ENCODE results near the gene FAM131C.
"Not testable (repeated sequence)": the region's sequence is repeated elsewhere in the genome, so short reads cannot be mapped to it uniquely, and the experiment has no call there.

FAM131C gene

DNA sequence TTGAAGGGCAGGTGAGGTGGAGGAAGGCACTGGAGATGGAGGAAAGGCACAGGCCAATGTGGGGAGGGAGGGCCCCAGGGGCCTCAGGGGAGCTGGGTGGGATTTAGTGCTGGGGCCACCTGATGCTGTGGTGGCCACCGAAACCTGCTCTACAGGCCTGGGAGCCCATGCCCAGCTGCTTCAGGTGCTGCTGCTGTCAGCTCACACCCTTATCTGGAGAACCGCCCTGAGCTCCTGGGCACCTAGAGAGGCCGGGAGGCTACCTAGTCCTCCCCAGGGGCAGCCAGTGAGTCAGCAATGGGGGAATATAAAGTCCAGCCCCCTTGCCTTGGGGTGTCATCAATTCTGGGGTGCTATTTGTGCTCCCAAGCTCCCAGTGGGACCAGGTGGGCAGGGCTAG, 12.2 kb downstream of the FAM131C start:
- H3K4me3 ChIP-seq, result no peak overlapping the region
- no peak for DNase-seq
- H3K36me3 ChIP-seq, result no peaks in the 10 kb centered on the region
- TF ChIP-seq, protein P1, sequence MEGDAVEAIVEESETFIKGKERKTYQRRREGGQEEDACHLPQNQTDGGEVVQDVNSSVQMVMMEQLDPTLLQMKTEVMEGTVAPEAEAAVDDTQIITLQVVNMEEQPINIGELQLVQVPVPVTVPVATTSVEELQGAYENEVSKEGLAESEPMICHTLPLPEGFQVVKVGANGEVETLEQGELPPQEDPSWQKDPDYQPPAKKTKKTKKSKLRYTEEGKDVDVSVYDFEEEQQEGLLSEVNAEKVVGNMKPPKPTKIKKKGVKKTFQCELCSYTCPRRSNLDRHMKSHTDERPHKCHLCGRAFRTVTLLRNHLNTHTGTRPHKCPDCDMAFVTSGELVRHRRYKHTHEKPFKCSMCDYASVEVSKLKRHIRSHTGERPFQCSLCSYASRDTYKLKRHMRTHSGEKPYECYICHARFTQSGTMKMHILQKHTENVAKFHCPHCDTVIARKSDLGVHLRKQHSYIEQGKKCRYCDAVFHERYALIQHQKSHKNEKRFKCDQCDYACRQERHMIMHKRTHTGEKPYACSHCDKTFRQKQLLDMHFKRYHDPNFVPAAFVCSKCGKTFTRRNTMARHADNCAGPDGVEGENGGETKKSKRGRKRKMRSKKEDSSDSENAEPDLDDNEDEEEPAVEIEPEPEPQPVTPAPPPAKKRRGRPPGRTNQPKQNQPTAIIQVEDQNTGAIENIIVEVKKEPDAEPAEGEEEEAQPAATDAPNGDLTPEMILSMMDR (IDR thresholded peaks at IDR 0.05), result no peak
- H3K9me3 ChIP-seq, result no peaks in the 10 kb centered on the region
- H3K4me1 ChIP-seq, result peaks cover 0 to 12% (median 3%) of the 10 kb centered on the region in 4 donors
- intact Hi-C loops (cut with DNase I; ENCODE audit: low total_unique reads), result no loop called here
- no peak overlapping the region for H3K27ac ChIP-seq
- H3K27me3 ChIP-seq, result peaks cover 0 to 4% of the 10 kb centered on the region in 2 donors

DNA sequence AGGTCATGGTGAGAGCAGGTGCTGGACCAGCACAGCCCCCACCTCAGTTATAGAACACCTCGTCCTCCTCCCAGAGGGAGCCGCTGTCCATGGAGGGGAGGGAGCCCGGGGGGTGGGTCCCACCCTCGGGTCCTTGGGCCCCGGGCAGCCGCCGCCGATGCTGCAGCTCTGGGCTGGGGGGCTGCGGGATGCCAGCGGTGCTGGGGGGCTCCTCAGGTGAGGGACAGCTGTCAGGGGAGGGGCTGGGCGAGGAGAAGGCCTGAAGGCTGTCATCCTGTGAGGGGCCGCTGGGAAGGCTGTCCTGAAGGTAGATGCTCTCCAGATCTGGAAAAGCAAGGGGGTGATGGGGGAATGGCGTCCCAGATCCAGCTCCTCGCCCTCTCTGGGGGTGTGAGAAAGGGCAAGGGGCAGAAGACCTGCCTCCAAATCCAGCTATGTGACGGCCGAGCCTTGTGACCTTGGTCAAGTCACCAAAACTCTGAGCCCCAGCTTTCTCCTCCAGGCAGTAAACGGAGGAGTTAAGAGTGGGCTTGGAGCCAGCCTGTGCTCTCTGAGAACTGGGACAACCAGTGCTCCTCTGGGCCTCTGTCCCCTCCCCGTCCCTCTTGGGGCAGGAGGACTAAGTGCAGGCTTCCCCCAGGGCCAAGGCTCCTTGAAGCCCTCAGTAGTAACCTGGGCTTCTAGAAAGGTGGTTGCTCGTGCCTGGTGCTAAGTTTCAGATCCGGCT, 14.9 kb downstream of the FAM131C start:
- intact Hi-C loops (cut with DNase I; ENCODE audit: low total_unique reads); H3K36me3 ChIP-seq; H3K27ac ChIP-seq; DNase-seq; H3K4me1 ChIP-seq; H3K9me3 ChIP-seq; H3K27me3 ChIP-seq; H3K4me3 ChIP-seq: not testable (repeated sequence)

DNA sequence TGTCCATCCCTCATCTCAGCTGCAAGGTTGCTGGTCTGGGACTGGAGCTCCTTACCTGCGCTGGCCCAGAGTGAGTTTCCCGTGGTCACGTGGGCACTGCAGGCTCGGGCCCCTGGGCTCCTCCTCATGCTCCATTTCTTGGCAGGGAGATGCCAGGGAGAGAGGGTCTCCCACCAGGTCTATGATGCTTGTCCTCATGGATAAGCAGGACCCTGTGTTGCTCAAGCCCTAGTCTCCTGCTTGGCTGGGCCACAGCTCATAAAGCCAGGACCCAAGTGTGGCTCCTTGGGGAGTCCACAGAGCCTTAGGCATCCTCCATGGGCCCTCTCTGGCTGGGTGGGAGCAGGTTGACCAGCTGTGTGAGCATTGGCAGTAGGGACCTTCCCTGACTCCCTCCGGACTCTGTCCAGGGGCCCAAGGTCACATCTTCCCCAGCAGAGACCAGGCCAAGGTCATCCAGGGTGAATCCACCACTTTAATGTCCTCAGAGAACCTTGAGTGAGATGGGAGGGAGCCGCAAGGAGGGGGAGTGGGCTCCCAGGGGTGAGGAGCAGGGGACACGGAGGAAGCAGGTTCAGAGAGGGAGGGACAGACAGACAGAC, 16.0 kb downstream of the FAM131C start:
- DNase-seq, H3K4me1 ChIP-seq: not testable (repeated sequence)
- intact Hi-C loops (cut with DNase I; ENCODE audit: low total_unique reads), result loop anchor here (1.0 to 2.0 kb wide), 2 partner anchors 24 to 49 kb away; no protein-coding TSS in a partner anchor

DNA sequence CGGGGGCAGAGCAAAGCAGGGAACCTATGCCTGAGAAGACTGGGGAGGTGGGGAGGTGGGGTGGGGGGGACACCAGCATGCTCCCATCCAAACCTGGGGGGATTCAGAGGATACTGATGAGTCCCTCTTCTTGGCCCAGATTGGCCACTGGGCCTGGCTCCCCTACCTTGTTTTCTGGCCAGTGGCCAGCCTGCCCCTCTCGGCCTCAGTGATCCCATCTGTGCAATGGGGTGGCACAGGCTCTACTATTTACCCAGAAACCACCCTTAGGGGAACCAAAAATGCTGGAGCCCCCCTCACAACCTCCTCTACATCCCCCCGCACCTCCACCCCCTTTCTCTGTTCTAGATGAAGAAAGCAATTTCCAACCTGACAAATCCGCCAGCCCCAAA, 16.9 kb downstream of the FAM131C start:
- H3K9me3 ChIP-seq, H3K4me1 ChIP-seq, DNase-seq, H3K36me3 ChIP-seq, H3K27me3 ChIP-seq, H3K4me3 ChIP-seq, H3K27ac ChIP-seq: not testable (repeated sequence)
- intact Hi-C loops (cut with DNase I; ENCODE audit: low total_unique reads), result loop anchor here (2.0 kb wide), 1 partner anchor 48 kb away; no protein-coding TSS in a partner anchor

More for the DNA sequence above, 16.0 kb downstream of the FAM131C start:
- not testable (repeated sequence) for H3K4me3 ChIP-seq, H3K9me3 ChIP-seq, H3K27ac ChIP-seq, H3K36me3 ChIP-seq, H3K27me3 ChIP-seq

DNA sequence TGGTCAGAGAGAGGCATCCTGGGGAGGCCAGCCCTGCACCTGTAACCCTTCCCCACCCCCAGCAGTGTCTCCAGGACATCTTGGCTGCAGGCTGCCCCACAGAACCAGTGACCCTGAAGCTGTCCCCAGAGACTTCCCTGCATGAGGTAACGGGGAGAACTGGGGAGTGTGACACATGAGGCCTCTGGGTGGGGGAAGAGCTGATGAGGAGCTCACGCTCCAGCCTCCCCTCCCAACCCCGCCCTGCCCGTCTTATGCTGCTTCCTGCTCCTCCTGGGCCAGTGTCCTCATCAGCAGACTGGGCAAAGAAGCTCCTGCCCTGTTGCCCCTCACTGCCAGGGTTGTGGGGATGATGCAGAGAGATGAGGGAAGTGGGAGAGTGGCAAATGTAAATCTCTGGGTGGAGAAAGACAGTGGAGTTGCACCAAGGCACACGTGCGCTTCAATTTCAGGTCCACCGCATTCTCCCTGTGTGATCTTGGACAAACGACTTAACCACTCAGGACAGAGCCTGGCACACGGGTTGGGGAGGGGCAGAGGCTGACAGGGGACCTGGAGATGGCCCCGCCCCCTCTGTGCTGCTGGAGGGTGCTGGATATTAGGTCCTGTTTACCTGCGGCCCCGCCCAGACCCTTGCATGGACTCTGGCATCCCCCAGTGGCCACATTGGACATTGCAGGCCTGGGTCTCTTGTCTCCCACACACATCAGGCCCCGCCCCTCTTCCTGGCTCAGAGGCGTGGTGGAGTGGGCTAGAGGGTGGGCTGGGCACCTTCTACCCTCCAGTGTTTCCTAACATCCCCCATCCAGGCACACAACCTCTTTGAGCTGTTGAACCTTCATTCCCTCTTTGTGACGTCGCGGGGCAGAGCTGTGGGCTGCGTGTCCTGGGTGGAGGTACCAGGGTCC, 17.6 kb downstream of the FAM131C start:
- Histone ChIP-seq H3K4me1 (peaks cover 0 to 10% (median 5%) of the 10 kb centered on the region in 4 donors), H3K36me3 (no peaks in the 10 kb centered on the region), H3K9me3 (no peaks in the 10 kb centered on the region), H3K27me3 (peaks cover 0 to 4% of the 10 kb centered on the region in 2 donors), H3K27ac (no peak overlapping the region), H3K4me3 (no peak overlapping the region)
- peak; percentile 83 to 87 for DNase-seq
- intact Hi-C loops (cut with DNase I; ENCODE audit: low total_unique reads), result loop anchor here (2.0 kb wide), 1 partner anchor 47 kb away; no protein-coding TSS in a partner anchor
- TF ChIP-seq, protein P1 (IDR thresholded peaks at IDR 0.05), result peak; percentile 80 to 84

DNA sequence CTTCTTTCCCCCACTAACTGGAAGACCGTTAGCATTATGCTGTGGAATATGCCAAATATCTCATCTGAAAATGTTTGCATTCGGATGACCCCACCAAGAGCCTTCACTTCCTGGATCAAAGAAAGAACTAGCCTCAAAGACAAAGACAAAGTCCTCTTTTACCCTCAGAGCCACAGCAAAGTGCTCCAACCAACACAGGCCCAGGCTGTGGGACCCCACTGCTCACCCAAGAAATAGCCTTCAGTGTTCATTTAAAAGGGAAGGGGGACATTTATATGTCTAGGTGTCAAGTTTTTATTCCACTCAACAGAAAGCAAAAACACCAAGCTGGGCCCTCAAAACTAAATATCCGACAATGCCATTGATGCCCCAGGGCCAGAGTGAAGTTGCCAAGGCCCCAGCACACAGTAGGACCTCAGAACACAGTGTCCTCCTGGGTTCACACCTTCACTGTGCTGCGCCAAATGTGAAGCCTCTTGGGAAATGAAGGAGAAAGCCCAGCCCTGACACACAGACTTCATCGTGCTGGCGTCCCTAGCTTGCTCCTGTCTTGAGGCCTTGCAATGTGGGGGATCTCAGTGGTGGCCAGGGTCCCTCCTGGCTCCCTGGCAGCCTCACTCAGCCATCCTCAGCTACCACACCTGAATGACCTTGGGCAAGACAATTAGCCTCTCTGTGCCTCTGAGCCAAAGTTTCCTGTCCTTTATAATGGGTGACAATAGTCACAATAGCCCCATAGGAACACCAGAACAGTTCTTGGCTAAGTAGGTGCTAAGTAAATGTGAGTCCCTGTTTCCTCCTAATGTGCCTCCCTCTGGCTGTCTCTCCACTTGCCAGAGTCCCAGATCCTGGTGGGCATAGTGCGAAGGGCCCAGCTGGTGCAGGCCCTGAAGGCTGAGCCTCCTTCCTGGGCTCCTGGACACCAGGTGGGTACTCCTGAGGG, 18.6 kb downstream of the FAM131C start:
- no peak overlapping the region for H3K4me3 ChIP-seq
- H3K27ac ChIP-seq, result no peak overlapping the region
- intact Hi-C loops (cut with DNase I; ENCODE audit: low total_unique reads), result no loop called here

More for the DNA sequence above, 18.6 kb downstream of the FAM131C start:
- no peak for DNase-seq
- Histone ChIP-seq H3K36me3 (no peaks in the 10 kb centered on the region), H3K27me3 (peaks cover 0 to 4% of the 10 kb centered on the region in 2 donors), H3K9me3 (no peaks in the 10 kb centered on the region), H3K4me1 (peaks cover 0 to 10% (median 5%) of the 10 kb centered on the region in 4 donors)
- TF ChIP-seq, protein P1 (IDR thresholded peaks at IDR 0.05), result no peak

Measured in tibial artery (tissue), 4 donors.